Trophoblast cell (in vitro differentiated cells and primary cell): ENCODE measurements around the gene PLCH1.
A peak's percentile ranks its signal among the peaks of the same experiment; 100 is the strongest.

ENCODE experiments used
- DNase-seq, 2 donors: peaks; one replicate each; pipeline ENCODE4 v3.0.0-alpha.2; 2016
- H2AFZ ChIP-seq: 2 replicates; pipeline ENCODE4 v1.6.1; 2013; ENCODE audit warnings: low read length, moderate library complexity, mild to moderate bottlenecking; ENCODE audit not compliant: insufficient read depth, poor library complexity
- H2AK5ac ChIP-seq: 2 replicates; pipeline ENCODE4 v1.6.1; 2013; ENCODE audit warnings: mild to moderate bottlenecking, low read length
- H2BK120ac ChIP-seq: 2 replicates; pipeline ENCODE4 v1.6.1; 2013; ENCODE audit warnings: low read length, mild to moderate bottlenecking, moderate library complexity; ENCODE audit not compliant: insufficient read depth, poor library complexity
- H2BK12ac ChIP-seq: 2 replicates; pipeline ENCODE4 v1.6.1; 2013; ENCODE audit warnings: mild to moderate bottlenecking, low read length, moderate library complexity
- H2BK5ac ChIP-seq: 2 replicates; pipeline ENCODE4 v1.6.1; 2013; ENCODE audit warnings: low read length, low read depth, moderate library complexity, mild to moderate bottlenecking; ENCODE audit not compliant: poor library complexity
- H3K14ac ChIP-seq: 2 replicates; pipeline ENCODE4 v1.6.1; 2013; ENCODE audit warnings: mild to moderate bottlenecking, low read length
- H3K18ac ChIP-seq: 2 replicates; pipeline ENCODE4 v1.6.1; 2013; ENCODE audit warnings: mild to moderate bottlenecking, low read length
- H3K23ac ChIP-seq: 2 replicates; pipeline ENCODE4 v1.6.1; 2013; ENCODE audit warnings: low read length
- H3K27ac ChIP-seq: 2 replicates; pipeline ENCODE4 v1.5.1; 2013; ENCODE audit warnings: low read depth, mild to moderate bottlenecking, inconsistent platforms, low read length, moderate library complexity
- H3K27me3 ChIP-seq: 2 replicates; pipeline ENCODE4 v1.6.1; 2013; ENCODE audit warnings: inconsistent platforms, mild to moderate bottlenecking, low read length, moderate library complexity; ENCODE audit not compliant: insufficient read depth
- H3K36me3 ChIP-seq, 2 experiments: 1 replicate in 1 of 2; 2 replicates in 1 of 2; pipeline ENCODE4 v1.6.1; 2013; ENCODE audit warnings: low read length in 2 of 2, mild to moderate bottlenecking in 2 of 2, moderate library complexity in 1 of 2; ENCODE audit not compliant: insufficient read depth in 2 of 2, control insufficient read depth in 1 of 2
- H3K4ac ChIP-seq: 2 replicates; pipeline ENCODE4 v1.6.1; 2013; ENCODE audit warnings: low read depth, mild to moderate bottlenecking, low read length, moderate library complexity
- H3K4me1 ChIP-seq, 2 experiments: 1 replicate in 1 of 2; 2 replicates in 1 of 2; pipeline ENCODE4 v1.6.1; 2013; ENCODE audit warnings: low read length in 2 of 2, mild to moderate bottlenecking in 2 of 2, moderate library complexity in 1 of 2; ENCODE audit not compliant: insufficient read depth in 2 of 2, control insufficient read depth in 1 of 2
- H3K4me2 ChIP-seq: 2 replicates; pipeline ENCODE4 v1.6.1; 2013; ENCODE audit warnings: inconsistent platforms, mild to moderate bottlenecking, low read length, moderate library complexity
- H3K4me3 ChIP-seq: 2 replicates; pipeline ENCODE4 v1.5.1; 2013; ENCODE audit warnings: mild to moderate bottlenecking, low read depth, low read length, inconsistent platforms
- H3K79me1 ChIP-seq: one replicate; pipeline ENCODE4 v1.6.1; 2013; ENCODE audit warnings: low read length
- H3K79me2 ChIP-seq: 2 replicates; pipeline ENCODE4 v1.6.1; 2013; ENCODE audit warnings: low read length, mild to moderate bottlenecking; ENCODE audit not compliant: control insufficient read depth, insufficient read depth, poor library complexity
- H3K9ac ChIP-seq: 2 replicates; pipeline ENCODE4 v1.6.1; 2013; ENCODE audit warnings: mild to moderate bottlenecking, low read length
- H3K9me3 ChIP-seq: 2 replicates; pipeline ENCODE4 v1.6.1; 2013; ENCODE audit warnings: low read depth, mild to moderate bottlenecking, control low read depth, inconsistent platforms, low read length; ENCODE audit not compliant: insufficient read depth
- H4K12ac ChIP-seq: 2 replicates; pipeline ENCODE4 v1.6.1; 2013; ENCODE audit warnings: low read depth, mild to moderate bottlenecking, low read length, moderate library complexity
- H4K8ac ChIP-seq: 2 replicates; pipeline ENCODE4 v1.6.1; 2013; ENCODE audit warnings: low read depth, mild to moderate bottlenecking, low read length, moderate library complexity
- H4K91ac ChIP-seq: one replicate; pipeline ENCODE4 v1.6.1; 2013; ENCODE audit warnings: low read depth, mild to moderate bottlenecking, low read length, moderate library complexity
- WGBS: extraction: QIAGEN DNeasy Blood & Tissue Kit; methylation state at CpG from one replicate; pipeline ENCODE4 v1.1.7; 2013; ENCODE audit warnings: missing lambda C conversion rate; ENCODE audit not compliant: insufficient read length, insufficient coverage; ENCODE audit errors: extremely low coverage; 5-methylcytosine and 5-hydroxymethylcytosine counted together

The PLCH1 gene

GRCh38 chr3:155382396-155383042, 362.4 kb downstream of the PLCH1 start:
- no peaks in the 10 kb centered on the region for H3K9me3 ChIP-seq
- peak; percentile 79 to 88 for DNase-seq
- H2AFZ ChIP-seq = no peak overlapping the region
- no peak overlapping the region for H3K27ac ChIP-seq
- no CpG with 5 or more reads among the region's 6 CpGs for WGBS
- H4K12ac ChIP-seq = no peak overlapping the region
- H3K36me3 ChIP-seq = no peaks in the 10 kb centered on the region
- no peak overlapping the region for H3K14ac ChIP-seq
- H4K91ac ChIP-seq = no peak overlapping the region
- H4K8ac ChIP-seq = no peak overlapping the region
- H2AK5ac ChIP-seq = no peak overlapping the region
- no peak overlapping the region for H2BK5ac ChIP-seq
- no peak overlapping the region for H3K9ac ChIP-seq
- H3K4me1 ChIP-seq = peaks cover 2 to 3% of the 10 kb centered on the region in 2 experiments
- no peaks in the 10 kb centered on the region for H3K79me1 ChIP-seq
- H3K23ac ChIP-seq = no peak overlapping the region
- H2BK120ac ChIP-seq = no peak overlapping the region
- no peak overlapping the region for H3K18ac ChIP-seq
- no peak overlapping the region for H3K4me3 ChIP-seq
- H2BK12ac ChIP-seq = no peak overlapping the region
- H3K79me2 ChIP-seq = no peaks in the 10 kb centered on the region
- H3K4me2 ChIP-seq = no peak overlapping the region
- H3K27me3 ChIP-seq = no peaks in the 10 kb centered on the region
- no peak overlapping the region for H3K4ac ChIP-seq

- no peak overlapping the region for H3K18ac ChIP-seq
- H3K79me1 ChIP-seq = no peaks in the 10 kb centered on the region
Observed at GRCh38 chr3:155377847-155378246, 367.0 kb downstream of the PLCH1 start.

GRCh38 chr3:155377071-155377470, 367.8 kb downstream of the PLCH1 start:
- Histone ChIP-seq H4K91ac (no peak overlapping the region), H3K9ac (no peak overlapping the region), H3K9me3 (no peaks in the 10 kb centered on the region), H3K79me1 (no peaks in the 10 kb centered on the region), H3K14ac (no peak overlapping the region), H4K12ac (no peak overlapping the region), H2BK12ac (no peak overlapping the region), H3K4me2 (no peak overlapping the region), H2BK120ac (no peak overlapping the region), H3K36me3 (no peaks in the 10 kb centered on the region), H3K4ac (no peak overlapping the region), H3K18ac (no peak overlapping the region), H3K4me3 (no peak overlapping the region), H2AFZ (no peak overlapping the region), H3K27ac (no peak overlapping the region), H4K8ac (no peak overlapping the region), H3K23ac (no peak overlapping the region), H2AK5ac (no peak overlapping the region), H3K27me3 (no peaks in the 10 kb centered on the region), H2BK5ac (no peak overlapping the region), H3K4me1 (no peaks in the 10 kb centered on the region), H3K79me2 (no peaks in the 10 kb centered on the region)
- DNase-seq = no peak
- WGBS = no CpG with 5 or more reads among the region's 2 CpGs

More at GRCh38 chr3:155377847-155378246, 367.0 kb downstream of the PLCH1 start:
- H3K9me3 ChIP-seq = no peaks in the 10 kb centered on the region
- H3K14ac ChIP-seq = no peak overlapping the region
- H2BK120ac ChIP-seq = no peak overlapping the region
- H2BK12ac ChIP-seq = no peak overlapping the region
- H3K4me2 ChIP-seq = no peak overlapping the region
- H3K27ac ChIP-seq = no peak overlapping the region
- H3K27me3 ChIP-seq = no peaks in the 10 kb centered on the region
- H3K9ac ChIP-seq = no peak overlapping the region
- no peak overlapping the region for H2AK5ac ChIP-seq
- H3K4me1 ChIP-seq = no peaks in the 10 kb centered on the region
- no peak overlapping the region for H2AFZ ChIP-seq
- H2BK5ac ChIP-seq = no peak overlapping the region
- H4K91ac ChIP-seq = no peak overlapping the region
- no peak overlapping the region for H3K4ac ChIP-seq
- DNase-seq = no peak
- no peak overlapping the region for H3K23ac ChIP-seq
- H3K4me3 ChIP-seq = no peak overlapping the region
- H3K36me3 ChIP-seq = no peaks in the 10 kb centered on the region
- H4K8ac ChIP-seq = no peak overlapping the region
- no peaks in the 10 kb centered on the region for H3K79me2 ChIP-seq
- no CpG with 5 or more reads among the region's 1 CpG for WGBS
- no peak overlapping the region for H4K12ac ChIP-seq

GRCh38 chr3:155372281-155372680, 372.6 kb downstream of the PLCH1 start:
- no peak overlapping the region for H3K4ac ChIP-seq
- H3K18ac ChIP-seq = no peak overlapping the region
- H3K4me1 ChIP-seq = no peaks in the 10 kb centered on the region
- no peak overlapping the region for H2AK5ac ChIP-seq
- H4K12ac ChIP-seq = no peak overlapping the region
- H4K91ac ChIP-seq = no peak overlapping the region
- no peak overlapping the region for H2AFZ ChIP-seq
- H3K9ac ChIP-seq = no peak overlapping the region
- H3K4me2 ChIP-seq = no peak overlapping the region
- H3K36me3 ChIP-seq = no peaks in the 10 kb centered on the region
- no peak overlapping the region for H3K27ac ChIP-seq
- H4K8ac ChIP-seq = no peak overlapping the region
- no peaks in the 10 kb centered on the region for H3K27me3 ChIP-seq
- no peak overlapping the region for H3K14ac ChIP-seq
- no peak for DNase-seq
- H3K79me1 ChIP-seq = no peaks in the 10 kb centered on the region
- H3K4me3 ChIP-seq = no peak overlapping the region
- WGBS = no CpG with 5 or more reads among the region's 1 CpG
- H2BK12ac ChIP-seq = no peak overlapping the region
- no peak overlapping the region for H2BK120ac ChIP-seq
- no peak overlapping the region for H2BK5ac ChIP-seq
- no peak overlapping the region for H3K23ac ChIP-seq
- no peaks in the 10 kb centered on the region for H3K79me2 ChIP-seq
- H3K9me3 ChIP-seq = no peaks in the 10 kb centered on the region
